ENCODE measurements around the gene TTC28.
"Not testable (repeated sequence)": the region's sequence is repeated elsewhere in the genome, so short reads cannot be mapped to it uniquely, and the experiment has no call there.

The TTC28 gene

GRCh38 chr22:28679611-28680287, at the start of gene TTC28:
TTC28 (minus strand) TSS chr22:28679840; CDS start chr22:28679723, 117 bp downstream.
- DNase-seq (ENCODE audit: low read depth) = not testable (repeated sequence)

- DNase-seq (ENCODE audit: low read depth) = no peak
Measured at GRCh38 chr22:28728621-28729313, 49.1 kb upstream of the TTC28 start.

- no peak for DNase-seq (ENCODE audit: low read depth)
Measured at GRCh38 chr22:28728002-28728401, 48.4 kb upstream of the TTC28 start.

- no peak for DNase-seq (ENCODE audit: low read depth)
Measured at GRCh38 chr22:28718044-28718443, 38.4 kb upstream of the TTC28 start.

GRCh38 chr22:28716686-28717085, 37.0 kb upstream of the TTC28 start:
- no peak for DNase-seq (ENCODE audit: low read depth)

GRCh38 chr22:28715611-28716010, 36.0 kb upstream of the TTC28 start:
- DNase-seq (ENCODE audit: low read depth) = no peak

- no peak for DNase-seq (ENCODE audit: low read depth)
Measured at GRCh38 chr22:28714043-28714628, 34.5 kb upstream of the TTC28 start.

- no peak for DNase-seq (ENCODE audit: low read depth)
Measured at GRCh38 chr22:28711820-28712777, 32.5 kb upstream of the TTC28 start.

- no peak for DNase-seq (ENCODE audit: low read depth)
Measured at GRCh38 chr22:28711341-28711740, 31.7 kb upstream of the TTC28 start.

- no peak for DNase-seq (ENCODE audit: low read depth)
Measured at GRCh38 chr22:28710576-28711191, 31.0 kb upstream of the TTC28 start.

GRCh38 chr22:28710107-28710506, 30.5 kb upstream of the TTC28 start:
- DNase-seq (ENCODE audit: low read depth) = no peak

- no peak for DNase-seq (ENCODE audit: low read depth)
Measured at GRCh38 chr22:28706845-28707244, 27.2 kb upstream of the TTC28 start.

GRCh38 chr22:28703436-28703835, 23.8 kb upstream of the TTC28 start:
- no peak for DNase-seq (ENCODE audit: low read depth)

- no peak for DNase-seq (ENCODE audit: low read depth)
Measured at GRCh38 chr22:28702891-28703290, 23.3 kb upstream of the TTC28 start.

GRCh38 chr22:28693041-28693760, 13.6 kb upstream of the TTC28 start:
- not testable (repeated sequence) for DNase-seq (ENCODE audit: low read depth)

- DNase-seq (ENCODE audit: low read depth) = not testable (repeated sequence)
Measured at GRCh38 chr22:28689796-28690195, 10.2 kb upstream of the TTC28 start.

GRCh38 chr22:28682966-28683365, 3.3 kb upstream of the TTC28 start:
- not testable (repeated sequence) for DNase-seq (ENCODE audit: low read depth)

- DNase-seq (ENCODE audit: low read depth) = not testable (repeated sequence)
Measured at GRCh38 chr22:28680813-28681490, 1.3 kb upstream of the TTC28 start.

GRCh38 chr22:28678778-28679610, 646 bp downstream of the TTC28 start:
- DNase-seq (ENCODE audit: low read depth) = not testable (repeated sequence)
